Sigmoid colon (tissue), 4 donors: ENCODE data around the gene BTNL8.

Source experiments
- CTCF ChIP-seq, 4 experiments: fragments of 450-650 bp in 3 of 4; fragments of 200-600 bp in 1 of 4; IDR thresholded peaks; one replicate each; pipeline ENCODE4 v1.5.1; 2016 to 2019; ENCODE audit warnings: antibody characterized with exemption in 4 of 4, mild to moderate bottlenecking in 3 of 4, moderate library complexity in 2 of 4
- EP300 ChIP-seq, 4 donors: sonication (generic); formaldehyde crosslinking; IDR thresholded peaks; one replicate each; pipeline ENCODE4 v1.6.1; 2017; ENCODE audit warnings: antibody characterized with exemption in 4 of 4
- POLR2A ChIP-seq, 2 donors: fragments of 450-650 bp; IDR thresholded peaks; one replicate each; pipeline ENCODE4 v1.6.1; 2016; ENCODE audit warnings: antibody characterized with exemption in 2 of 2, mild to moderate bottlenecking in 2 of 2, moderate library complexity in 2 of 2
- POLR2AphosphoS5 ChIP-seq, 4 donors: sonication (generic); formaldehyde crosslinking; IDR thresholded peaks; one replicate each; pipeline ENCODE4 v1.6.1; 2017; ENCODE audit warnings: antibody characterized with exemption in 4 of 4

GRCh38 chr5:180865981-180866695 is 32.8 kb upstream of the BTNL8 start:
- peak in 1 of 4 donors; percentile 23 for TF ChIP-seq POLR2AphosphoS5 (IDR thresholded peaks at IDR 0.05)
- no peak for TF ChIP-seq CTCF (IDR thresholded peaks at IDR 0.05)
- no peak for TF ChIP-seq POLR2A (IDR thresholded peaks at IDR 0.05)
- TF ChIP-seq EP300 (IDR thresholded peaks at IDR 0.05), result no peak
